Calu3 (cell line): Measurements from ENCODE around the gene ABCA6. TPM values are rescaled to one million over a fixed set of nuclear protein-coding genes. Genes with fewer than 3 reads are reported as not detected.

Experiments used
- BruUV-seq: library from RNA; stranded (reverse); fragments of 400-500 nt; replicated peaks from 2 replicates; lab custom pipeline; 2021; lab: Mats Ljungman, UMichigan
- CTCF ChIA-PET: fragments of 300-600 bp; sonication (Branson Sonifier 250); formaldehyde crosslinking; loops from one replicate; lab custom pipeline; 2022; ENCODE audit warnings: antibody characterized with exemption; lab: Charles Lee
- DNase-seq: peaks from one replicate; pipeline ENCODE4 v3.0.0; 2022
- H3K27ac Mint-ChIP-seq: one replicate; pipeline ENCODE4 v1.8.0; 2022; ENCODE audit warnings: mixed read lengths; ENCODE audit not compliant: unreplicated experiment
- H3K27me3 Mint-ChIP-seq: one replicate; pipeline ENCODE4 v1.8.0; 2022; ENCODE audit warnings: mixed read lengths; ENCODE audit not compliant: unreplicated experiment
- H3K36me3 Mint-ChIP-seq: one replicate; pipeline ENCODE4 v1.8.0; 2022; ENCODE audit warnings: mild to moderate bottlenecking, moderate library complexity, mixed read lengths; ENCODE audit not compliant: insufficient read depth, unreplicated experiment
- H3K4me1 Mint-ChIP-seq: one replicate; pipeline ENCODE4 v1.8.0; 2022; ENCODE audit warnings: mild to moderate bottlenecking, low read depth, mixed read lengths; ENCODE audit not compliant: unreplicated experiment
- H3K4me3 Mint-ChIP-seq: one replicate; pipeline ENCODE4 v1.8.0; 2022; ENCODE audit warnings: mild to moderate bottlenecking, low read depth, moderate library complexity, mixed read lengths; ENCODE audit not compliant: unreplicated experiment
- H3K9me3 Mint-ChIP-seq: one replicate; pipeline ENCODE4 v1.8.0; 2022; ENCODE audit warnings: low read depth, mixed read lengths; ENCODE audit not compliant: unreplicated experiment
- CTCF ChIP-seq: fragments of 200-600 bp; IDR thresholded peaks from one replicate; pipeline ENCODE4 v1.8.0; 2022; ENCODE audit warnings: antibody characterized with exemption; ENCODE audit not compliant: unreplicated experiment
- intact Hi-C: fragments of 100-400 bp; cut with micrococcal nuclease; formaldehyde crosslinking; loops from one replicate; pipeline ENCODE4 v1.10.0; 2022; ENCODE audit not compliant: unreplicated experiment
- total RNA-seq: library from RNA; stranded (reverse); gene quantifications from 2 replicates; pipeline ENCODE4 v1.2.3, GENCODE V29; 2022

ABCA6 gene
- total RNA-seq, 1 experiment from 2014 or later, result not detected

- CTCF ChIA-PET, result interaction anchor here (0.7 kb wide), 1 partner anchor 20 kb away, joined by 6 read pairs; no protein-coding TSS in a partner anchor
- no TSS peak for BruUV-seq
- DNase-seq, result no peak
- intact Hi-C loops, result no loop called here
- H3K9me3 Mint-ChIP-seq, result peaks cover 2% of the 10 kb centered on the region
- no peak overlapping the region for H3K4me3 Mint-ChIP-seq
- H3K4me1 Mint-ChIP-seq, result peaks cover 35% of the 10 kb centered on the region
- no peak overlapping the region for H3K27ac Mint-ChIP-seq
- H3K27me3 Mint-ChIP-seq, result no peaks in the 10 kb centered on the region
- H3K36me3 Mint-ChIP-seq, result no peaks in the 10 kb centered on the region
- TF ChIP-seq CTCF, result no peak
These were observed 19.6 kb downstream of the ABCA6 start for GRCh38 chr17:69122065-69122464.

- no peaks in the 10 kb centered on the region for H3K36me3 Mint-ChIP-seq
- no peak for DNase-seq
- H3K9me3 Mint-ChIP-seq, result peaks cover 2% of the 10 kb centered on the region
- intact Hi-C loops, result no loop called here
- CTCF ChIA-PET, result no interaction called here
- no peak for TF ChIP-seq CTCF
- H3K27ac Mint-ChIP-seq, result peak overlapping the region; percentile 7
- no peaks in the 10 kb centered on the region for H3K27me3 Mint-ChIP-seq
- no TSS peak for BruUV-seq
- peaks cover 35% of the 10 kb centered on the region for H3K4me1 Mint-ChIP-seq
- no peak overlapping the region for H3K4me3 Mint-ChIP-seq
These were observed 23.6 kb downstream of the ABCA6 start for GRCh38 chr17:69117855-69118784.

GRCh38 chr17:69111794-69112193 is 29.9 kb downstream of the ABCA6 start:
- no peak for DNase-seq
- H3K9me3 Mint-ChIP-seq, result peaks cover 3% of the 10 kb centered on the region
- H3K4me1 Mint-ChIP-seq, result peaks cover 13% of the 10 kb centered on the region
- H3K27ac Mint-ChIP-seq, result peak overlapping the region; percentile 11
- no peak for TF ChIP-seq CTCF
- CTCF ChIA-PET, result no interaction called here
- no peaks in the 10 kb centered on the region for H3K36me3 Mint-ChIP-seq
- BruUV-seq, result no TSS peak
- intact Hi-C loops, result no loop called here
- H3K4me3 Mint-ChIP-seq, result no peak overlapping the region
- no peaks in the 10 kb centered on the region for H3K27me3 Mint-ChIP-seq

- no peaks in the 10 kb centered on the region for H3K36me3 Mint-ChIP-seq
- CTCF ChIA-PET, result no interaction called here
- DNase-seq, result no peak
- H3K27ac Mint-ChIP-seq, result no peak overlapping the region
- H3K9me3 Mint-ChIP-seq, result peaks cover 3% of the 10 kb centered on the region
- H3K27me3 Mint-ChIP-seq, result no peaks in the 10 kb centered on the region
- H3K4me3 Mint-ChIP-seq, result no peak overlapping the region
- no peak for TF ChIP-seq CTCF
- H3K4me1 Mint-ChIP-seq, result no peaks in the 10 kb centered on the region
- no TSS peak for BruUV-seq
- intact Hi-C loops, result no loop called here
These were observed 35.6 kb downstream of the ABCA6 start for GRCh38 chr17:69105907-69106730.
